ENCODE data around the gene IER5. TPM values are rescaled to one million over a fixed set of nuclear protein-coding genes. Genes with fewer than 3 reads are reported as not detected.

IER5 gene
- total and polyA plus RNA-seq, 2 donors (not counting 1 experiment from before 2014, with no cell fraction given): 19.1 to 42.8 TPM

DNA sequence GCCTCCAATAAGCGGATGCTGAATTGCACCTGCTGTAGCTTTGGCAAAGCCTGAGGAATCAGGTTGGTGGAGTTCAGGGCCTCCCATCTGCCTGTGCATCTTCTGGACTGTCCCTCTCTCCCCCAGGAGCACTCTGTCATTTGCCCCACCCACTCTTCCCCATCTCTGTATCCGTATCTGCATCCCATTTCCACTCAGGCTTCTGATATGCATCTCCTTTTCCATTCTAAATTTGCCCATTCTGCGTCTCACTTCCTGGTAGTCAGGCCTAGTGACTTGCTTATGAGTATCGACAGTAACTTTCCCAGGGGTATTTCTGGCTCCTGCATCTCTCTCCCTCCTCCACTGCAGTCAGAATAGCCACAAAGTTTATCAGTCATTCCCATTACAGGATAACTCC is 39.1 kb upstream of the IER5 start:
- no peak overlapping the region for H3K4me3 ChIP-seq (replicated peaks in 1 of 4; ENCODE audit: control extremely low read depth in 1 of 4, insufficient read depth in 1 of 4, low read depth in 3 of 4, low read length in 4 of 4)
- no peaks in the 10 kb centered on the region for H3K9me3 ChIP-seq (ENCODE audit: control insufficient read depth, insufficient read depth, low read depth, low read length)
- no peak overlapping the region for H3K9ac ChIP-seq (ENCODE audit: insufficient read depth, low read length)
- no peaks in the 10 kb centered on the region for H3K27me3 ChIP-seq (ENCODE audit: control insufficient read depth, insufficient read depth, low read length)
- TF ChIP-seq, protein P1, sequence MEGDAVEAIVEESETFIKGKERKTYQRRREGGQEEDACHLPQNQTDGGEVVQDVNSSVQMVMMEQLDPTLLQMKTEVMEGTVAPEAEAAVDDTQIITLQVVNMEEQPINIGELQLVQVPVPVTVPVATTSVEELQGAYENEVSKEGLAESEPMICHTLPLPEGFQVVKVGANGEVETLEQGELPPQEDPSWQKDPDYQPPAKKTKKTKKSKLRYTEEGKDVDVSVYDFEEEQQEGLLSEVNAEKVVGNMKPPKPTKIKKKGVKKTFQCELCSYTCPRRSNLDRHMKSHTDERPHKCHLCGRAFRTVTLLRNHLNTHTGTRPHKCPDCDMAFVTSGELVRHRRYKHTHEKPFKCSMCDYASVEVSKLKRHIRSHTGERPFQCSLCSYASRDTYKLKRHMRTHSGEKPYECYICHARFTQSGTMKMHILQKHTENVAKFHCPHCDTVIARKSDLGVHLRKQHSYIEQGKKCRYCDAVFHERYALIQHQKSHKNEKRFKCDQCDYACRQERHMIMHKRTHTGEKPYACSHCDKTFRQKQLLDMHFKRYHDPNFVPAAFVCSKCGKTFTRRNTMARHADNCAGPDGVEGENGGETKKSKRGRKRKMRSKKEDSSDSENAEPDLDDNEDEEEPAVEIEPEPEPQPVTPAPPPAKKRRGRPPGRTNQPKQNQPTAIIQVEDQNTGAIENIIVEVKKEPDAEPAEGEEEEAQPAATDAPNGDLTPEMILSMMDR (conservative IDR thresholded peaks at IDR 0.05 in 1 of 2, IDR thresholded peaks at IDR 0.05 in 1 of 2; ENCODE audit: low read depth in 1 of 2, low read length in 2 of 2): no peak
- TF ChIP-seq EZH2 (IDR thresholded peaks at IDR 0.05; ENCODE audit: low read length, missing control alignments): no peak
- no peaks in the 10 kb centered on the region for H3K36me3 ChIP-seq (ENCODE audit: control insufficient read depth, insufficient read depth, low read length)
- H4K20me1 ChIP-seq (ENCODE audit: control insufficient read depth, extremely low read depth, insufficient read depth, low read length): no peaks in the 10 kb centered on the region
- no peak overlapping the region for H3K4me2 ChIP-seq (ENCODE audit: extremely low read depth, insufficient read depth, low read length)
- H3K4me1 ChIP-seq (ENCODE audit: control insufficient read depth, extremely low read depth, insufficient read depth, low read length): no peaks in the 10 kb centered on the region
- no peak for DNase-seq (ENCODE audit: low read depth in 2 of 2)
- H2AFZ ChIP-seq (ENCODE audit: low read length): no peak overlapping the region
- H3K27ac ChIP-seq (ENCODE audit: insufficient read depth, low read length): no peak overlapping the region
- no peaks in the 10 kb centered on the region for H3K79me2 ChIP-seq (ENCODE audit: control insufficient read depth, insufficient read depth, low read length)

DNA sequence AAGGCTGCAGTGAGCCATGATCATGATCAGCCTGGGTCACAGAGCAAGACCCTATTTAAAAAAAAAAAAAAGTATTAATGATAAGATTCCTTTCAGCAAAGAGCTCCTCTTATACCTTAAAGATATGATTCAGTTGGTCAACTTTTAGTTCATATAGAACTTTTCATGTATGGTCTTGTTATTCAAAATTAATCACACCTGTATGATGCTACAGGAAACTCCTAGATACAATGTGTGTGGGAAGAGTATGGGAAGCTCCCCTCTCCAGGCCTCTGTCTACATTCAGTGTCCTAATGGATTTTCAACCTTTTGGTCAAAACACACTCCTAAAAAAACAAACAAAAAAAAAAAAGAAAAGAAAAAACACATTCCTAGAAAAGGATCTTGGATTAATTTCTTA is 37.6 kb upstream of the IER5 start:
- H3K4me3 ChIP-seq (replicated peaks in 1 of 4; ENCODE audit: control extremely low read depth in 1 of 4, insufficient read depth in 1 of 4, low read depth in 3 of 4, low read length in 4 of 4): no peak overlapping the region
- no peaks in the 10 kb centered on the region for H3K79me2 ChIP-seq (ENCODE audit: control insufficient read depth, insufficient read depth, low read length)
- H3K27me3 ChIP-seq (ENCODE audit: control insufficient read depth, insufficient read depth, low read length): no peaks in the 10 kb centered on the region
- no peak for DNase-seq (ENCODE audit: low read depth in 2 of 2)
- no peak overlapping the region for H3K4me2 ChIP-seq (ENCODE audit: extremely low read depth, insufficient read depth, low read length)
- H3K9me3 ChIP-seq (ENCODE audit: control insufficient read depth, insufficient read depth, low read depth, low read length): no peaks in the 10 kb centered on the region
- no peak overlapping the region for H3K9ac ChIP-seq (ENCODE audit: insufficient read depth, low read length)
- no peak overlapping the region for H3K27ac ChIP-seq (ENCODE audit: insufficient read depth, low read length)
- TF ChIP-seq EZH2 (IDR thresholded peaks at IDR 0.05; ENCODE audit: low read length, missing control alignments): no peak
- TF ChIP-seq, protein P1 (conservative IDR thresholded peaks at IDR 0.05 in 1 of 2, IDR thresholded peaks at IDR 0.05 in 1 of 2; ENCODE audit: low read depth in 1 of 2, low read length in 2 of 2): no peak
- H3K36me3 ChIP-seq (ENCODE audit: control insufficient read depth, insufficient read depth, low read length): no peaks in the 10 kb centered on the region
- H2AFZ ChIP-seq (ENCODE audit: low read length): no peak overlapping the region
- H4K20me1 ChIP-seq (ENCODE audit: control insufficient read depth, extremely low read depth, insufficient read depth, low read length): no peaks in the 10 kb centered on the region
- no peaks in the 10 kb centered on the region for H3K4me1 ChIP-seq (ENCODE audit: control insufficient read depth, extremely low read depth, insufficient read depth, low read length)

DNA sequence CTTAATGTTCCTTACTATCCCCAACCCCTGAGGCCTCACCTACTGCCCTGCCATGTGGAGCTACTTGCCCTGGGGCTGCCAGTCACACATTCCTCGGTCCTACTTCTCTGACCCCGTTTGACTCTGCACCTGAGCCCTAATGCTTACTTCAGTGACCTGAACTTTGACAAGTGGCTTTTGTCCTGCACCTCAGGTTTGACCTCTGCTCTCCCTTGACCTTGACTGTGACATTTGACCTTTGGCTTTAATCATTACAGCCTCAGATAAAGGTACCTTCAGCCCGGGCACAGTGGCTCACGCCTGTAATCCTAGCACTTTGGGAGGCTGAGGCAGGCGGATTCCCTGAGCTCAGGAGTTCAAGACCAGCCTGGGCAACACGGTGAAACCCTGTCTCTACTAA is 31.9 kb upstream of the IER5 start:
- no peak overlapping the region for H3K27ac ChIP-seq (ENCODE audit: insufficient read depth, low read length)
- no peaks in the 10 kb centered on the region for H3K79me2 ChIP-seq (ENCODE audit: control insufficient read depth, insufficient read depth, low read length)
- H3K36me3 ChIP-seq (ENCODE audit: control insufficient read depth, insufficient read depth, low read length): no peaks in the 10 kb centered on the region
- H3K4me2 ChIP-seq (ENCODE audit: extremely low read depth, insufficient read depth, low read length): no peak overlapping the region
- H3K27me3 ChIP-seq (ENCODE audit: control insufficient read depth, insufficient read depth, low read length): no peaks in the 10 kb centered on the region
- H3K9ac ChIP-seq (ENCODE audit: insufficient read depth, low read length): no peak overlapping the region
- no peaks in the 10 kb centered on the region for H3K4me1 ChIP-seq (ENCODE audit: control insufficient read depth, extremely low read depth, insufficient read depth, low read length)
- no peak overlapping the region for H2AFZ ChIP-seq (ENCODE audit: low read length)
- H4K20me1 ChIP-seq (ENCODE audit: control insufficient read depth, extremely low read depth, insufficient read depth, low read length): no peaks in the 10 kb centered on the region
- DNase-seq (ENCODE audit: low read depth in 2 of 2): no peak
- H3K4me3 ChIP-seq (replicated peaks in 1 of 4; ENCODE audit: control extremely low read depth in 1 of 4, insufficient read depth in 1 of 4, low read depth in 3 of 4, low read length in 4 of 4): no peak overlapping the region
- no peaks in the 10 kb centered on the region for H3K9me3 ChIP-seq (ENCODE audit: control insufficient read depth, insufficient read depth, low read depth, low read length)
- no peak for TF ChIP-seq EZH2 (IDR thresholded peaks at IDR 0.05; ENCODE audit: low read length, missing control alignments)
- TF ChIP-seq, protein P1 (conservative IDR thresholded peaks at IDR 0.05 in 1 of 2, IDR thresholded peaks at IDR 0.05 in 1 of 2; ENCODE audit: low read depth in 1 of 2, low read length in 2 of 2): no peak
